Renal cortex interstitium (tissue), 15 donors: Measurements from ENCODE around the gene ZNF628. TPM values are rescaled to one million over a fixed set of nuclear protein-coding genes. Genes with fewer than 3 reads are reported as not detected.

Experiments
- DNase-seq, 11 donors: peaks; one replicate each; pipeline ENCODE4 v3.0.0-alpha.2; 2013; ENCODE audit warnings: low read depth in 9 of 11, low spot score in 4 of 11; ENCODE audit errors: extremely low read depth in 1 of 11
- long read RNA-seq, 16 experiments: transcript quantifications; one replicate each; lab custom pipeline, GENCODE V29; 2026
- polyA plus RNA-seq, 3 donors: library from polyadenylated mRNA; unstranded; fragments of 120-200 nt; gene quantifications; one replicate each; pipeline ENCODE4 v1.2.1, GENCODE V29; 2013; ENCODE audit not compliant: insufficient read length in 3 of 3

The ZNF628 gene
- 1 to 10 TPM; 2.1 to 6.6 (median 4.8) TPM for polyA plus RNA-seq
- long read RNA-seq, donor 1, transcript ZNF628-201 (1 exons, 3,177 nt): major isoform, 11 of 13 reads
- long read RNA-seq, donor 1, partial matches to known transcripts: 0 of 13 reads
- long read RNA-seq, donor 1, other reads (novel, unspliced or antisense): 0 of 13 reads
- long read RNA-seq, donor 2, transcript ZNF628-201 (1 exons, 3,177 nt): major isoform, 6 of 8 reads
- long read RNA-seq, donor 2, partial matches to known transcripts: 0 of 8 reads
- long read RNA-seq, donor 2, other reads (novel, unspliced or antisense): 0 of 8 reads
- long read RNA-seq, donor 3, partial matches to known transcripts: 0 of 4 reads
- long read RNA-seq, donor 3, other reads (novel, unspliced or antisense): 0 of 4 reads
- long read RNA-seq, donor 4, partial matches to known transcripts: 0 of 5 reads
- long read RNA-seq, donor 4, other reads (novel, unspliced or antisense): 0 of 5 reads
- long read RNA-seq, donor 5, transcript ZNF628-201 (1 exons, 3,177 nt): major isoform, 14 of 21 reads
- long read RNA-seq, donor 5, transcript ZNF628-202 (2 exons, 472 nt): minor isoform, 6 of 21 reads
- long read RNA-seq, donor 5, partial matches to known transcripts: 0 of 21 reads
- long read RNA-seq, donor 5, other reads (novel, unspliced or antisense): 0 of 21 reads
- long read RNA-seq, donor 6, transcript ZNF628-201 (1 exons, 3,177 nt): major isoform, 9 of 14 reads
- long read RNA-seq, donor 6, partial matches to known transcripts: 0 of 14 reads
- long read RNA-seq, donor 6, other reads (novel, unspliced or antisense): 0 of 14 reads
- long read RNA-seq, donor 7, transcript ZNF628-201 (1 exons, 3,177 nt): major isoform, 5 of 7 reads
- long read RNA-seq, donor 7, partial matches to known transcripts: 0 of 7 reads
- long read RNA-seq, donor 7, other reads (novel, unspliced or antisense): 0 of 7 reads
- long read RNA-seq, donor 8, transcript ZNF628-201 (1 exons, 3,177 nt): major isoform, 9 of 11 reads
- long read RNA-seq, donor 8, partial matches to known transcripts: 0 of 11 reads
- long read RNA-seq, donor 8, other reads (novel, unspliced or antisense): 0 of 11 reads
- long read RNA-seq, donor 9, partial matches to known transcripts: 0 of 6 reads
- long read RNA-seq, donor 9, other reads (novel, unspliced or antisense): 0 of 6 reads
- long read RNA-seq, donor 10, transcript ZNF628-201 (1 exons, 3,177 nt): major isoform, 7 of 8 reads
- long read RNA-seq, donor 10, partial matches to known transcripts: 0 of 8 reads
- long read RNA-seq, donor 10, other reads (novel, unspliced or antisense): 0 of 8 reads
- long read RNA-seq, donor 11, transcript ZNF628-201 (1 exons, 3,177 nt): major isoform, 7 of 11 reads
- long read RNA-seq, donor 11, partial matches to known transcripts: 0 of 11 reads
- long read RNA-seq, donor 11, other reads (novel, unspliced or antisense): 0 of 11 reads
- long read RNA-seq, donor 12: 0 reads
- long read RNA-seq, donor 13, transcript ZNF628-201 (1 exons, 3,177 nt): major isoform, 20 of 26 reads
- long read RNA-seq, donor 13, transcript ZNF628-202 (2 exons, 472 nt): minor isoform, 6 of 26 reads
- long read RNA-seq, donor 13, partial matches to known transcripts: 0 of 26 reads
- long read RNA-seq, donor 13, other reads (novel, unspliced or antisense): 0 of 26 reads
- long read RNA-seq, donor 14, partial matches to known transcripts: 0 of 4 reads
- long read RNA-seq, donor 14, other reads (novel, unspliced or antisense): 0 of 4 reads
- long read RNA-seq, donor 15, transcript ZNF628-201 (1 exons, 3,177 nt): major isoform, 5 of 6 reads
- long read RNA-seq, donor 15, partial matches to known transcripts: 0 of 6 reads
- long read RNA-seq, donor 15, other reads (novel, unspliced or antisense): 0 of 6 reads
- long read RNA-seq, donor 16, transcript ZNF628-201 (1 exons, 3,177 nt): major isoform, 9 of 15 reads
- long read RNA-seq, donor 16, transcript ZNF628-202 (2 exons, 472 nt): minor isoform, 6 of 15 reads
- long read RNA-seq, donor 16, partial matches to known transcripts: 0 of 15 reads
- long read RNA-seq, donor 16, other reads (novel, unspliced or antisense): 0 of 15 reads

- DNase-seq: peak; percentile 95 to 99 (median 98)
Observed at GRCh38 chr19:55476100-55476775, at the start of gene ZNF628. ZNF628 (plus strand) TSS chr19:55476617; CDS start chr19:55479911, 3,294 bp downstream.

DNA sequence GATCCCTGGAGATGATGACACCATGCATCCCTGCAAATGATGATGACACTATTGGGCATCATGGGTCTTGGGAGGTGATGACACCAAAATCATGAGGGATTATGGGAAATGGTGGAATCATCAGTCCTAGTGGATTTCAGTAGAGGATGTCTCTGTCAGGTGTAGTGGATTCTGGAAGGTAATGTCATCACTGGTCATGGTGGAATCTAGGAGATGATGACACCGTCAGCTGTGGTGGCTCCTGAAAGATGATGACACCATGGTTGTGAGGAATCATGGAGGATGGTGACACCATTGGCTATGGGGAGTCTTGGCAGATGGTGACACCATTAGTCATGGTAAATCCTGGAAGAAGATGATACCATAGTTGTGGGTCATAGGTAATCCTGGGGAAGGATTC is 45.2 kb upstream of the ZNF628 start:
- DNase-seq: no peak

DNA sequence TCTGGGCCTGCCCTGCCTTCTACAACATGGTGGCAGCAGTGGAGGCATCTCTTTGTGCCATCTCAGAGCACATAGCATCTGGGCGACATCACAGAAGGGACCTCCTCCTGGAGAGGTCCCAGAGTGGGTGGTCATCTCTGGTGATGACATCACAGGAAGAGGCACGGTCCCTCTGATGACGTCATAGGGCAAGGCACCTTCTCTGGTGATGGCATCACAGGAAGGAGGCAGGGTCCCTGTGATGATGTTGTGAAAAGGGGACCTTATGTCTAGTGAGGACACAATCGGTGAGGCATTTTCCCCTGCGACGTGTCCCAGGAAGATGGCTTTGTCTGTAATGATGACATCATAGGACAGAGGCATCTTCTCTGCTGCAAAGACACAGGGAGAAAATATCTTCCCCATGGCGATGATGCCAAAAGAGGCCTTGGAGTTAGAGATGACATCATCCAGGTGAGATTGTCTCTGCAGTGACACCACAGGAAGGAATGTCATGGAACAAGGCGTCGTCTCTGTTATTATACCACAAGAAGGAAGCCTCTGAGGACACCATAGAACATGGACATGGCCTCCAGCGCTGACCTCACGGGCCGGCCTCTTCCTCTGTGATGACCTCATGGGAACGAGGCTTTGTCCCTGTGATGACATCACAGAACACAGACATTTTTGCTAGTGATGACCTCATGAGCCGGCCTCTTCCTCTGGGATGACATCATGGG is 44.0 kb upstream of the ZNF628 start:
- DNase-seq: no peak

DNA sequence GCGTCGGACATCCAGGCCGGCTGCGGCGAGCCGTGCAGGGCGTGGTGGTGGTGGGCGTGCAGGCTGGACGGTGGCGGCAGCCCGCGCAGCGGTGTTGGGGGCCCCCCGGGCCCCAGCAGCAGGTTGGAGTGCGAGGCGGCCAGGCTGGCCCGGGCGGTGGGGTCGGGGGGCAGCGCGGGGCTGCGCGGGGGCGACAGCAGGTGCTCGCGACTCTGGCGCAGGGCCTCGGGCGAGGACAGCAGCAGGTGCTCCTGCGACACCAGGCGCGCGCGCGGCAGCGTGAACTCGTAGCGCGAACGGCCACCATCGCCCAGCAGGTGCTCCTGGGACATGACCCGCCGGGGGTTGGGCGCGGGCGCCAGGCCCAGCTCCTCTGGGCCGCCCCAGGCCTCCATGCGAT is 43.1 kb upstream of the ZNF628 start:
- DNase-seq: no peak

DNA sequence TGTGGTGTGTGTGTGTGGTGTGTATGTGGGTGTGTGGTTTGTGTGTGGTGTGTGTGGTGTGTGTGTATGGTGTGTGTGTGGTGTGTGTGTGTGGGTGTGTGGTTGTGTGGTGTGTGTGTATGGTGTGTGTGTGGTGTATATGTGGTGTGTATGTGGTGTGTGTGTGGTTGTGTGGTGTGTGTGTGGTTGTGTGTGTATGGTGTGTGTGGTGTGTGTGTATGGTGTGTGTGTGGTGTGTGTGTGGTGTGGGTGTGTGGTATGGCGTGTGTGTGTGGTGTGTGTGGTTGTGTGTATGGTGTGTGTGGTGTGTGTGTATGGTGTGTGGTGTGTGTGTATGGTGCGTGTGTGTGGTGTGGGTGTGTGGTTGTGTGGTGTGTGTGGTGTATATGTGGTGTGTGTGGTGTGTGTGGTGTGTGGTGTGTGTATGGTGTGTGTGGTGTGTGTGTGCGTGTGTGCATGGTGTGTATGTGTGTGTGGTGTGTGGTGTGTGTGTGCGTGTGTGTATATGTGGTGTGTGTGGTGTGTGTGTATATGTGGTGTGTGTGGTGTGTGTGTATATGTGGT is 42.0 kb upstream of the ZNF628 start:
- DNase-seq: no peak

DNA sequence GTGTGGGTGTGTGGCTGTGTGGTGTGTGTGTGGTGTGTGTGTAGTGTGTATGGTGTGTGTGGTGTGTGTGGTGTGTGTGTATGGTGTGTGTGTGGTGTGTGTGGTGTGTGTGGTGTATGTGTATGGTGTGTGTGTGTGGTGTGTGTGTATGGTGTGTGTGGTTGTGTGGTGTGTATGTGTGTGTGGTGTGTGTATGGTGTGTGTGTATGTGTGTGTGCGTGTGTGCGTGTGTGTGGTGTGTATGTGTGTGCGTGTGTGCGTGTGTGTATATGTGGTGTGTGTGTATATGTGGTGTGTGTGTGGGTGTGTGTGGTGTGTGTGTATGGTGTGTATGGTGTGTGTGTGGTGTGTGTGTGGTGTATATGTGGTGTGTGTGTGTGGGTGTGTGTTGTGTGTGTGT is 41.4 kb upstream of the ZNF628 start:
- no peak for DNase-seq

- no peak for DNase-seq
Observed at GRCh38 chr19:55436847-55437246, 39.6 kb upstream of the ZNF628 start.

DNA sequence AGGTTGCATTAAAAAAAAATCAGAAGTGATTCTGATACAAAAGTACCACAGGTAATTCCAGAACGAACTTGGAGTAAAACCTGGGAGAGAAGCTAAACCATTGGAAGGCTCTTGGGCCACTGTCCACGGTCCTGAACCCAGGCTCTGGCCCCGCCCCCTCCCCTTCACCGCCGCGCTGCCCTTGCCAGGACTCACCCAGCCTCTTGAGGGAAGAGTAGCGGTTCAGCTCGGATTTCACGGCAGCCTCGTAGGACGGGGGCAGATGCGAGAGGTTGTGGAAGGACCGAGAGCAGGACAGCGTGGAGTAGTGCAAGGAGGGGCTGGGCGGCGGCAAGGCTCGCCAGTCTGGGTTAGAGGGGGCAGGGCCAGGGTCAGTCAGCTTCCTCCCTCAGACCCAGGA is 39.0 kb upstream of the ZNF628 start:
- peak in 7 of 11 donors; percentile 43 to 71 (median 60) for DNase-seq

GRCh38 chr19:55439052-55439451 is 37.4 kb upstream of the ZNF628 start:
- DNase-seq: no peak

DNA sequence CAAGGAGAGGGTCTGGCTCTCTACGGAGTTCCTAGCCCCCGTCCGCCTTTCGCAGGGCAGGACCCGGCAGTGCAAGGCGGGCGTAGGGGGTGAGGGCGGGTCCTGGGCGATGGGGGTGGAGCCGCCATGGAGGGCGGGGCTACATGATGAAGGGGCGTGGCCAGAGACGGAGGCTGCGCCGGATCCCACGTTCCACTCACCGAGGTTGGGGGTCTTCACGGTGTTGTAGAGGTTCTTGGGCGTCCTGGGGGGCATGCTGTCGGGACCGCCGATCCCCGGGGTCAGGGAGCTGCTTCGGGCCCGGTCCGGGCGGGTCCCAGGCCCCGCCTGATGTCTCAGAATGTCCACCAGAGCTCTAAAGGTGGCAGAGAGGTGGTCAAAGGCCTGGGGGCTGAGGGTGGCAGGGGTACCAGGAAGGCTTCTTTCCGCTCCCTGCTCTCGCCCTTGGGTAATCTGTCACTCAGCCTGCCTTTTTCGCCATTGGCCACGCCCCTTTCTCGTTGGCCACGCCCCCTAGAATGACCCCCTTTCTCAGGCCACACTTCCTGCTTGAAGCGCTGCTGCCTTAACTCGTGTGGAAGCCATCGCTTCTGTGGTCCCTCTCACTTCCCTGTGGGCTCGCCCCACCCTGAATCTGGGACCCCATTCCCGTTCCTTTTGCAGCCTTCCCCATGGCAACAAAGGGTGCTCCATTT is 35.9 kb upstream of the ZNF628 start:
- no peak for DNase-seq

DNA sequence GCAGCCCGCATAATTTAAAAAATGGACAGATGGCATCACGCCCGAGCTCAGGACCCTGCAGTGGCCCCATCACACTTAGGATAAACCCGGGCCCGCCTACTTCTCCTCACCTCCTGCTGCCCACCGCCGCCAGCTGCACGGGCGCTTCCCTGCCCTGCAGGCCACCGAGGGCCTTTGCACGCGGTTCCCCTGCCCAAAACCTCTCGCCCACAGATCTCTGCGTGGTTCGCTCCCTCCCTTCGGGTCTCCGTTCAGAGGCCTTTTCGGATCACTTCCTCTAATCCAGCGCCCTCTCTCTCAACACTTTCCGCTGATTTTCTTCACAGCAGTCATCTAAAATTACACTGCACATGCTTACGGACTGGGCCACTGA is 35.1 kb upstream of the ZNF628 start:
- no peak for DNase-seq

DNA sequence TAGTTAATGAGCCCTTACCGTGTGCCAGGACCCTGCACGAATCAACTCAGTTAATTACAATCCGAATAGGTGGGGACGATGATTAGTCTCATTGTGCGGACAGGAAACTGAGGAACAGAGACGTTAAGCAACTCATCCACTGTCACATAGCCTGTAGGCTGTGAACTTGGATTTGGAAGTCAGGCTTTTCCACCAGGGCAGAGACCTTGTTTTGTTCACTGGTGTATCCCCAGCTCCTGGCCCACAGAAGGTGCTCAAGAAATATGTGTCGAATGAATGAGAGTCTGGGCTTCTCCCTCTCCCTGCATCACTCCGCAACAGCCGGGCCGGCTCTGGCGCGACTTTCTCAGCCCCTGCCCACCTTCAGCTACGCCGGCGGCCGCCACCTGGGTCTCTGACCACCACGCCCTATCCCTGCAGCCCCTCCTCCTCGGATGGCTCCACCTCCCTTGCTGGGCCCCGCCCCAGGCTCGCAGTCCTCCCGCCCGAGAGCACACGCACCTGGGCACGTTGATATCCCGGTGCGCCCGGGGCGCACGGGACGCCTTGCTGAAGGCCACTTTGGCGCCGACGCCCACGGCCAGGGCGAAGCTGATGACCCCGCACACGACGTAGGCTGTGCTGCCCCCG is 34.6 kb upstream of the ZNF628 start:
- no peak for DNase-seq

DNA sequence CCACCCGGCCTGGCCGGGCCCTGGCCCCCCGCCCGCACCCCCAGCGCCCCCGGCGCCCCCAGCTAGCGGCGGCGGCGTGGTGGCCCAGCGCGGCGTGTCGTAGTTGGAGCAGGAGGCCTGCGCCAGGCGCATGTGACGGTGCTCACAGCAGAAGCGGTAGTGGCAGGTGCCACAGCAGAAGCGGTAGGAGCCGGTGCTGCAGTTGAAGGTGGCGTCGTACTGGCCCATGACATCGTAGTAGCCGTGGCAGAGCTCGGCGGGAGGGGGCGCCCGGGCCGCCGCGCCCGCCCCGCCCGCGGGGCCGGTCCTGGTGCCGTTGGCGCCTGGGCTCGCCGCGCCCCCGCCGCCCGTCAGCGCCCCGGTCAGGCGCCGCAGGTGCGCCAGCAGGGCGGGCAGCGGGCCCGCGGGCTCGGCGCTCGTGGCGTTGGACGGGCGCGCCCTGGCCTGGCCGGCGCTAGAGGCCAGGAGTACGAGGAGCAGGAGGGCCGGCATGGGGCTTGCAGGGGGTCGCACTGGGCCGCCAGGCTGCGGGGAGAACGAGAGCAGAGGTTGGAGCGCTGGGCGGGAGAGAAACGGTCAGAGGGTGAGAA is 34.0 kb upstream of the ZNF628 start:
- no peak for DNase-seq

GRCh38 chr19:55443045-55443823 is 33.2 kb upstream of the ZNF628 start, which contains the start of gene SHISA7:
SHISA7 (minus strand) TSS chr19:55443300; CDS start chr19:55442863, 437 bp downstream.
- no peak for DNase-seq
